ENCODE measurements around the gene FMNL2. TPM values are rescaled to one million over a fixed set of nuclear protein-coding genes. Genes with fewer than 3 reads are reported as not detected.

Gene FMNL2
- polyA plus RNA-seq, 3 donors = 0.28 to 3.2 (median 0.71) TPM

DNA sequence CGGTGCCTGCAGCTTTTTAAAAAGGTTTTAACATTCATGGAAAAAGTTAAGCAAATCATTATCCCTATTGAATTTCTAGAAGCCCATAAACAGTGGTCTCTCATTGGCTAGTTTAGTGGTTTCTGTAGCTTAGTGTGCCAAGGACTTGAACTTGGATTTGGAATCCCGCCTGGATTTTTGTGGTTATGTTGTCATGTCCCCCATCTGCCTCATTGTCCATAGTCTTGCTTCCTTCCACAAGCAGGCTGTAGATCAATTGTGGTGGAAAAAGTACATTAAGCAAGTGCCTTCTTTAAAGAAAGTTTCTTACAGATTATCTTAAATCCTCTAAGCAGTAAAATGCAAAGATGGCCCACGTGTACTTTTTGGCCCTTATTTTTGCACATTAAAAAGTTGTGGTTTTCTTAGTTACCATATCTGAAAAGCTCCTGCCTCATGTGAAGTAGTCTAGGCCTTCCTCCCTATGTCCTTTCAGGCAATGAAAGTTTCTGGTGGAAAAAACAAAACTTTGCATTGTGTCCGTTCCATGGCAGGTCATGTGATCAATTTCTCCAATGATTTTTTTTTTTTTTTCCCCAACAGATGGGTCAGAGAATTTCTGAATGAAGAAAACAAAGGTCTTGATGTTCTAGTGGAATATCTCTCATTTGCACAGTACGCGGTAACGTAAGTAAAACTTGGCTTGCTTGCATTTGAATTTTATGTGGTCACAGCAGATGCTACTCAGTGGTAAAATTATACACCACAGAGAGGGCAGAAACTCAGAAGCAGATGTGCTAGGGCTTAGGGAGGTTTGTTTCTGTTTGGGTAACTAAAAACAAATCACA is 223.4 kb downstream of the FMNL2 start:
- Mint-ChIP-seq H3K36me3 (no peaks in the 10 kb centered on the region), H3K9me3 (no peaks in the 10 kb centered on the region), H3K27ac (no peak overlapping the region), H3K4me1 (no peaks in the 10 kb centered on the region), H3K27me3 (ENCODE audit: low read depth in 3 of 3) (peaks cover 0 to 2% (median 0%) of the 10 kb centered on the region in 3 donors), H3K4me3 (no peak overlapping the region)
- no peak for TF ChIP-seq CTCF (IDR thresholded peaks at IDR 0.05)
- H4K20me1 ChIP-seq (ENCODE audit: insufficient read depth, low read length) = no peaks in the 10 kb centered on the region
- no peak overlapping the region for H3K27ac ChIP-seq (ENCODE audit: low read depth in 1 of 2, low read length in 2 of 2)
- no peak overlapping the region for H2AFZ ChIP-seq (ENCODE audit: insufficient read depth, low read depth, low read length, poor library complexity, severe bottlenecking)
- no peak overlapping the region for H3K4me3 ChIP-seq (replicated peaks in 1 of 3; ENCODE audit: low read depth in 2 of 3, low read length in 3 of 3)
- H3K9me3 ChIP-seq (replicated peaks in 1 of 2; ENCODE audit: control insufficient read depth in 1 of 2, insufficient read depth in 1 of 2, low read length in 2 of 2) = no peaks in the 10 kb centered on the region
- H3K9ac ChIP-seq (ENCODE audit: insufficient read depth, low read length, poor library complexity, severe bottlenecking) = no peak overlapping the region
- H3K27me3 ChIP-seq (ENCODE audit: control insufficient read depth in 2 of 2, insufficient read depth in 2 of 2, low read length in 2 of 2) = no peaks in the 10 kb centered on the region
- no peak for DNase-seq
- intact Hi-C loops (cut with micrococcal nuclease) = no loop called here
- H3K79me2 ChIP-seq (ENCODE audit: insufficient read depth, low read length) = no peaks in the 10 kb centered on the region
- H3K4me2 ChIP-seq (replicated peaks; ENCODE audit: extremely low read depth, low read length, poor library complexity, severe bottlenecking) = no peak overlapping the region
- no CpG with 5 or more reads among the region's 7 CpGs for WGBS (ENCODE audit: insufficient coverage)
- H3K36me3 ChIP-seq (replicated peaks in 1 of 2; ENCODE audit: control insufficient read depth in 1 of 2, insufficient read depth in 2 of 2, low read length in 2 of 2) = no peaks in the 10 kb centered on the region
- no peaks in the 10 kb centered on the region for H3K4me1 ChIP-seq (ENCODE audit: control insufficient read depth in 1 of 2, insufficient read depth in 2 of 2, low read length in 2 of 2)

GRCh38 chr2:152559008-152559407 is 224.0 kb downstream of the FMNL2 start:
- Histone ChIP-seq H3K9ac (ENCODE audit: insufficient read depth, low read length, poor library complexity, severe bottlenecking) (no peak overlapping the region), H3K4me2 (replicated peaks; ENCODE audit: extremely low read depth, low read length, poor library complexity, severe bottlenecking) (no peak overlapping the region), H4K20me1 (ENCODE audit: insufficient read depth, low read length) (no peaks in the 10 kb centered on the region), H3K4me3 (replicated peaks in 1 of 3; ENCODE audit: low read depth in 2 of 3, low read length in 3 of 3) (no peak overlapping the region), H3K4me1 (ENCODE audit: control insufficient read depth in 1 of 2, insufficient read depth in 2 of 2, low read length in 2 of 2) (no peaks in the 10 kb centered on the region), H3K9me3 (replicated peaks in 1 of 2; ENCODE audit: control insufficient read depth in 1 of 2, insufficient read depth in 1 of 2, low read length in 2 of 2) (no peaks in the 10 kb centered on the region), H2AFZ (ENCODE audit: insufficient read depth, low read depth, low read length, poor library complexity, severe bottlenecking) (no peak overlapping the region), H3K79me2 (ENCODE audit: insufficient read depth, low read length) (no peaks in the 10 kb centered on the region), H3K27me3 (ENCODE audit: control insufficient read depth in 2 of 2, insufficient read depth in 2 of 2, low read length in 2 of 2) (no peaks in the 10 kb centered on the region), H3K36me3 (replicated peaks in 1 of 2; ENCODE audit: control insufficient read depth in 1 of 2, insufficient read depth in 2 of 2, low read length in 2 of 2) (no peaks in the 10 kb centered on the region), H3K27ac (ENCODE audit: low read depth in 1 of 2, low read length in 2 of 2) (no peak overlapping the region)
- intact Hi-C loops (cut with micrococcal nuclease) = no loop called here
- Mint-ChIP-seq H3K4me3 (no peak overlapping the region), H3K27me3 (ENCODE audit: low read depth in 3 of 3) (peaks cover 0 to 2% (median 0%) of the 10 kb centered on the region in 3 donors), H3K9me3 (no peaks in the 10 kb centered on the region), H3K4me1 (no peaks in the 10 kb centered on the region), H3K36me3 (no peaks in the 10 kb centered on the region), H3K27ac (no peak overlapping the region)
- 61% methylated on average over 3 of the region's 4 CpGs for WGBS (ENCODE audit: insufficient coverage)
- TF ChIP-seq CTCF (IDR thresholded peaks at IDR 0.05) = no peak
- DNase-seq = no peak
